Activated naive CD4-positive, alpha-beta T cell (primary cell): ENCODE results near the gene LSM6.

ENCODE experiments used
- DNase-seq, 4 experiments: peaks; one replicate each; lab custom pipeline; 2025; lab: John Stamatoyannopoulos, UW

Gene LSM6

GRCh38 chr4:146175541-146176453, at the start of gene LSM6:
Gene LSM6 (plus strand): TSS chr4:146175718. CDS start chr4:146182922, 7,204 bp downstream.
- DNase-seq: peak; percentile 57 to 75 (median 62)

GRCh38 chr4:146132445-146132844, 43.1 kb upstream of the LSM6 start:
- DNase-seq: no peak

DNA sequence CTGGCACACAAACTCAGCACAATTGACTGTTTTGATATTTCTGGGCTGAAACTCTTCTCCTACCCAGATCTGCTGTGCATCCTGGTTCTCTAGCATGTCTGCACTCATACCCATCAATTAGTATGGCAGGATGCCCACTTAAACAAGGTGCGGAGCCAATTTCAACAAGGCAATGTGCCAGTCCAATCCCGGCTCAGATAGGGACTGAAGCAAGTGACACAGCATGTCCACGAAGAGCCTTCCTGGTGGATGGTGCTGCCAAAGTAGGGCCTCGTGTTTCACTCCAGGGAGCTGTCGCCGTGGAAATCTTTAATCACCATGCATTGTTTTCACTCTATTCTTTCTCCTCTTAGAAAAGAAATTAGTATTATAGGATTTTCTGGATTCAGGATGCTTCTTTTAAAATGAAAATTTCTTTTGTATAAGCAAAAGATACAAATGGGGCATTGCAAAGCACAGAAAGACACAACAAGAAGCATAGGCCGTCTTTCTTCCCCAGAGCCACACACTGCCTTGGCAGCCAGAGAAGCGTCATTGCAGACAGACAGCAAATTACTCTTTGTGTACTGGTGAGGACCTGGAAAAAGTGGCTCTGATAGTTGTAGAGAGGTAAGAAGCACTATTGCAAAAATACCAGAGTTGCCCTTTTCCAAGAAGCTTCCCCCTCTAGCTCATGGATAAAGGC, 40.6 kb upstream of the LSM6 start:
- DNase-seq: no peak

DNA sequence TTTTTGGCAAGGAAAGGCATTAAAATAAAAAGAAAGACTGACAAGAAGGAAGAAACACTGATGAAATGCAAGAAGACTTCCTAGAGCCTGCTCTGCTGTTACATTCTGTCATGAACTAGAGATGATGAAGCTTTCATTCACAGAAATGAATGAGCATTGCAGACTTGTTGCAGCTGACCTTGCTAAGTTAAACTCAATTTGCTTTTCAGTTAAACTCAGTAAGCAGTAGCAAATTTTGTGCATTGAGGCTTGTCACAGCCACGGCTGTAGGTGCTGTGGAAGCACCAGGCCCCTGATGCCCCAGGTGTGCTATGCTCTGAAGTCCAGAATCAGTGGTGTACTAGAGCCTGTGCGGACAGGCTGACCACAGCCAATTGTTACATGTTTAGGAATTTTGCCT, 39.6 kb upstream of the LSM6 start:
- no peak for DNase-seq

DNA sequence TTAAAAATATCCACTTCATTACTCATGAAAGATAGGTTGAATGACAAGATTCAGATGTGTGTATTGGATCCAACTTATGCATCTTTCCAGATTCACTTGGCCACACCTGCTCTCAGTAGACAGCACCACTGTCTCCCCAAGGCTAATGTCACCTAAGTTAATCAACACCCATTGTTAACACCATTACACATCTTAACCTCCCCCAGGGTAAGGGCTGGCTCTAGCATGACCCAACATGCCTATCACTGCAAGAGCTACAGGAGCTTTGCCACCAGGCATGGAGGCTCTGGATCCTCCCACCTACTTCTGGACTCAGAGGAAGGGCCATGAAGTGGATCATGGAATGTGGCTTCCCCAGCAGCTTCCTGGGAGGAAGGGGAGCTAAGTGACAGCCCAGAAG, 32.8 kb upstream of the LSM6 start:
- DNase-seq: no peak

GRCh38 chr4:146143888-146144287, 31.6 kb upstream of the LSM6 start:
- no peak for DNase-seq

DNA sequence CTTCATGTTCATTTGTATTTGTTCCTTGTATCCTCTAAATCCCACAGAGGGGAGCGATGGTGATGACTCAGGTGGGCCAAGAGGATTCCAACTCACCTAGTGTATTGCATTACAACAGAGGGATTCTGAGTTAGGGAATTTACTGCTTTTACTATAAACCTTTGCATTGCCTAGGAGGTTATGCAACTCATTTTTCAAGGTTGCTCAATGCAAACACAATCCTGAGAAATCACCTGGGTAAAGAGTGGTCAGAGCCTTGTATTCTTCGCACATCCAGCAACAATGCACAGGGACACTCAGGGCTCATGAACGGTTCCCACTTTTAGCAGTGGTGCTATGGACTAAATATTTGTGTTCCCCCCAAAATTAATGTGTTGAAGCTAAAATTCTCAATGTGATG, 28.6 kb upstream of the LSM6 start:
- DNase-seq: no peak

DNA sequence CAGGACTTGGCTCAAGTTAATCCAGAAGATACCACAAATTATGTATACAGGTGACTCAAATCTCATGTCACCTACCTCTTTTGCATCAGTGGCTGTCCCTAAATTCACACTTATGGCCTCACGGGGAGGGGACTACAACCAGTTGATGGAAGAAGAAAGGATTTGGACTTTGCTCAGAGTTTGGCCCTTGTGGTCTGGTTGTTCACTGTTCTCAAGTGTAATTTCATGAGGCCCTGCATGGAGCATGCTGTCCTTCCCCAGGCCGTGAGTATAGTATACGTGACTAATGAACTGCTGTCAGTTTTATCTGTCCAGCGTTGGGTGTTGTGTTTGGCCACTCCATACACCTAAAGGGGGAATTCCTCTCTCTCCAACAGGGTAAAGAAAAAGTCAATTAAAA, 27.5 kb upstream of the LSM6 start:
- DNase-seq: no peak

DNA sequence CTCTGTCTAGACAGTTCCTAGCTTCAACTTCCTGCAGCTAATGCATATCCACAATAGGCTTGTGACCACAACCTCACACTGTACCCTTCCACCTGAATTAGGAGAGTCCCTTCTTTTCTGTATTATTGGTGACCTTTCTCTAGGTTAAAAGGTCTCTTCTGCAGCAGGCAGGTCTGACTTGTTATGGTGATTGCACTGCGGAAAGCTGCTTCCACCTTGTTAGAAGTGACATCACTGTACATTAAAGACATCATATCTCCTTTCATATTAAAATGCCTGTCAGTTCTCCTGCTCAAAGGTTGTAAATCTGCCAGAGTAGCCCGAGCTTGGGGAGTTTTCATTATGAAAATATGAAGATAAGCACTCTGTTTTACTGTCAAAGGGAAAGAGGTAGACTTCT, 21.5 kb upstream of the LSM6 start:
- no peak for DNase-seq

DNA sequence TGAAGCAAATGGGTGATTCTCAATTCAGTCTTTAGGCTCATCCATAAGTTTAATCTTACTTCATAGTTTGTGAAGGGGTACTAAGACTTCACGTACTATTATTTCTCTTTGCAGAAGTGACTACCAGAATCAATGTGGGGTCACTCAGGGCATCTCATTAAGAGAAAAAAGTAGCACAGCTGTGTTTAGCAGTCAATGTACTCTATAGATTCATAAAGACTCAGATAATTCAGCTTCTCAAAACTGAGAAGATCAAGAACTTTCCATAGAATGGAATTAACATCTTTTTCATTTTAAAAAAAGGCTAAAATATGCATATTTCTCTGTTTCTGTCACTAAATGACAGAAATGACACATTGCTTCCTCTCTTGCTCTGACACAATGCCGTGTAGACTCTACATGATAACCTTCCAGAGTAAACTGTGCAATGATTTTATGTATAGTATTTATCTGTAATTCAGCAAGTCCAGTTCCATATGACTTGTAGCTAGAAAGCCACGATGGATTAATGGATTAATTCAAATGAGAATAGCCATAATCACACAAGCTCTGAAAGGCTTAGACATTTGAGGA, 20.3 kb upstream of the LSM6 start:
- no peak for DNase-seq

- no peak for DNase-seq
Observed at GRCh38 chr4:146158036-146158745, 17.3 kb upstream of the LSM6 start.

DNA sequence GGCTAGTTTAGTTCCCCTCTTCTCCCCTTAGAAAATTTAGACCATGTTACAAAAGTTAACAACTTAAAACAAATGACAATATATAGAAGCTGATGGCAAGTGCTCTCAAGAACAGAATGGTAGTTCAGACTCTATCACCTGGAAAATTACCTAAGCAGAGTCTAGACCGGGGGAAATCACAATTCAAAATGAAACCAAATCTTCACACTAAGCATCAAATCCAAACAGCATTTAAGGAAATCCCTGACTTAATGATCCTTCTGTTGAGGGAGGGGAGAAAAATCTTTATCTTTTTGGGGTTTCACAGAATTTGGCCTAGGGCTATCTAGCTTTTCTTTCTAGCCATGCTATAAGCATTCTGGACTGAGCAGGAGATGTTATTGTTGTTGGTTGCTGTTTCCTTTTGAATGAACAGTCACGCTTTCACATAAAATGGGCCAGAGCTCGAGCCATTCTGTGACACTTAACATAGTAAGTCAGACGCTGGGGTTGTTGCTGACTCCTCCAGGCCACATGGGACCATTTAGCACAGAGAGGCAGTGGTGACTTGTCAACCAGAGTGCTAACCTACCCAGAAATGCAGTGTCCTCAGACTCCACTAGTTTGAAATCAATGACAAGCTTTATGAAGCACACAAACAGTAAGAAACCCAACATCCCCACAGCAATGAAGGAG, 16.0 kb upstream of the LSM6 start:
- no peak for DNase-seq

DNA sequence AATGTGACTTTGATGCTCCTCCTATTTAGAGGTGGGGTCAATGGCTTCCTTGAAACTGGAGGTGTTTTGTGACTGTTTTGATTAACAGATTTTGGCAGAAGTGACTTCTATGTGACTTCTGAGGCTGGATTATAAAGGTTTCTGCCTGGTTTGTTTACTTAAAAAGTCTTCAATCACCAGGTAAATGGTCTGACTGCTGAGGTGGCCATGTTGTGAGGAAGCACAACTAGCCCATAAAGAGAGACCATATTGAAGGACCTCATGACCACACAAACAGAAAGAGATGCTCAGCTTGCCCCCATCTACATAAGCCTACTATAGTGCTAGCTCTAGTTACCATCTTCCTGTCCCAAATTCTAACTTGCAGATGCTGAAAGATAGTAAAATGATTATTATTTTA, 14.3 kb upstream of the LSM6 start:
- DNase-seq: no peak

DNA sequence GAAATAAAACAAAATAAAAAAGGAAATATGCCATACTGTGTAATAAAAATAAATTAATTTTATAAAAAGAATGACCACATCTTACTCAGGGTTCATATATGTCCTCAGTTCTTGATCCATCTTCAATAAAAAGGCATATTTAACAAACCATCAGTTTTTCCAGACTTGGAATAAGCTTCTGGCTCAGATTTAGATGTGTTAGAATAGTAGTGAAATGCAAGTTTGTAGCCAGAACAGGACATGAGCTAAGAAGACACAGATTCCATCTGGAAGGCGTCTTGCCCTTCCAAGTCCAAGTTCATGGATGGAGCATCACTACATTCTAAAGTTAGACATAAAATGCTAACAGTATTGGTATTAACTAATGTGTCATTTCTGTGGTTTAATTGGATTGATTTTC, 10.3 kb upstream of the LSM6 start:
- DNase-seq: no peak

DNA sequence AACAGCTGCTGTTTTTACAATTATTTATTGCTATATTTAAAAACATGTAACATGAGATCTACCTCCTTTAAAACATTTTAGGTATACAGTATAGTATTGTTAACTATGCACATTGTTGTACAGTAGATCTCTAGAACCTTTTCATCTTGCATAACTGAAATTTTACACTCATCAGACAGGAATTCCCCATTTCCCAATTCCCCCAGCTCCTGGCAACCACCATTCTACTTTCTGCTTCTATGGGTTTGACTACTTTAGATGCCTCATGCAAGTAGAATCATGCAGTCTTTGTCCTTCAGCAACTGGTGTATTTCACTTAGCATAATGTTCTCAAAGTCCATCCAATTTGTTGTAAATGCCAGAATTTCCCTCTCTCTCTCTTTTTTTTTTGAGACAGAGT, 9.7 kb upstream of the LSM6 start:
- DNase-seq: no peak

DNA sequence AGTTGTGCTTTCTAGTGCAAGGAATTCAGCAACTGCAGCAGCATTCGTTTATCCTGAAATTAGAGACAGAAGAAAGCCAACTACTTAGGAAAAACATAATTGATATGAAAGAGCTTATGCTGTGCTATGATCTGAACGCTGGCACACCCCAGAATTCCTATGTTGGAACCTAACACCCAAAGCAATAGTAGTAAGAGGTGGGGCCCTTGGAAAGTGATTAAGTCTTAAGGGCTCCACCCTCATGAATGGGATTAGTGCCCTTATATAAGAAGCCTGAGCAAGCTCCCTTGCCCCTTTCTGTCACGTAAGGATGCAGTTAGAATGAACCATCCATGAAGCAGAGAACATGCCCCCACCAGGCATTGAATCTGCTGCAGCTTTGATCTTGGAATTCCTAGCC, 5.4 kb upstream of the LSM6 start:
- no peak for DNase-seq

GRCh38 chr4:146176891-146177290, 1.4 kb downstream of the LSM6 start:
- no peak for DNase-seq

DNA sequence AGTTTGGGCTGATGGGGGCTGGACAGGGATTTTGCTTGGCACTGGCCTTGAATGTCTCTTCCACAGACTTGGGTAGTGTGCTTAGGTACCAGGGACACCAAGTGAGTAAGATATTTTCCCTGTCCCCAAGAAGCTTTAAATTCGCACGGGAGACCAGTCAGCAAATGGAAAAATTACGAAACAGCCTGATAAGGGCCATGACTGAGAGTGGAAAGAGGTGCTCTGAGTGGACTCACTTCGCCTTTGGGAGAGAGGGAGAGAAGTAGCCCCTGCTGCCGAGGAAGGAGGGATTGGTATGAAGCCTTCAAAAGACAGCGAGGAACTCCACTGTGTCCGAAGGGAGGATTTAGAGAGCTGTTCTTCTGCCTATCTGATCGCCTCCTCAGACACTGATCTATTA, 2.6 kb downstream of the LSM6 start:
- DNase-seq: no peak

GRCh38 chr4:146179784-146180370, 4.4 kb downstream of the LSM6 start:
- no peak for DNase-seq

DNA sequence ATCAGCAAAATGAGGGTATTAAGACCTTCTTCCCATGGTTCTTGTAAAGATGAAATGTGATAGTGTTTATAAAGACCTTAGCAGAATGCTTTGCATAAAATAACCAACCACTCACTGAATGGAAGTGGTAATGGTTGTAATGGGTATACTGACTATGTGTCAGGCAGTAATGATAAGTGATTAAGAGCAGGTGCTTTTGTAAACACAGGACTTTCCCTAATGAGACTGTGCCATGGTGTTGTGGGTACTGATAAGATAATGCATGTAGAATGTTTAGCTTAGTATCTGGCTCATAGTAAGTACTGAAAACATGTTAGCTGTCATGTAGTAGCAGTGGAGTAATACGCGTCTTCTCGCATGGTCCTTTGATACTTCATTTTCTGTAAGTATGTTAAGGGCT, 6.9 kb downstream of the LSM6 start:
- DNase-seq: no peak

DNA sequence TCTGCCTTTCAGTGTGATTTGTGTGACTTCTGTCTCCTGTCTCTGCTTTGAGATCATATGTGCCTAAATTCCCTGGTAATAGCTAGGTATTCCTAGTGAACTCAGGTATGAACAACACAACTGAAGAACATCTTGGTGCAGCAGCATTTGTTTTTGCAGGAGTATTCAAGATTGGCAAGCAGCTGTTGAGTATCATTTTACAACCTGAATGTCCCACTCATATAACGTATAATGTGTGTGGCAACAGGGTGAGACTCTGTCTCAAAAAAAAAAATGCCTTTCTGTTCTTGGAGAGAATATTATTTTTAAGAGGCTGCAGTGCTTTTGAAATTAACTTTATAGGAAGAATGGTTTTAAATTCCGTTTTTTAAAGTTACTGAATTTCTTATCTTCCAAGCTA, 7.7 kb downstream of the LSM6 start:
- no peak for DNase-seq

GRCh38 chr4:146186041-146186440, 10.5 kb downstream of the LSM6 start:
- DNase-seq: no peak
